Measurements from ENCODE around the gene TXNDC11. TPM values are rescaled to one million over a fixed set of nuclear protein-coding genes. Genes with fewer than 3 reads are reported as not detected.

The TXNDC11 gene
- total and polyA plus RNA-seq, 10 of the 15 experiments (the other 5 are each of a cell fraction or from before 2014, with no cell fraction given) = 1.7 to 86.7 (median 54.4) TPM

DNA sequence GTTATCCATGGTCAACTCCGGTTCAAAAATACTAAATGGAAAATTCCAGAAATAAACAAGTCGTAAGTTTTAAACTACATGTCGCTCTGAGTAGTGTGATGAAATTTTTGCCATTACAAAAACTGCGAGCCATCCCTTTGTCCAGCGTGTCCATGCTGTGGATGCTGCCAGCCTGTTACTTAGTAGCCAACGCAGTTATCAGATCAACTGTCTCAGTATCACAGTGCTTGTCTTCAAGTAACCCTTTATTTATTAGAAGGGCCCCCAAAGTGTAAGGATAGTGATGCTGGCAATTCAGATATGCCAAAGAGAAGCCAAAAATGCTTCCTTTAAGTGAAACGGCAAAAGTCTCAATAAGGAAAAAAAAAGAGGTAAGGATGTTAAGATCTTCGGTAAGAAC, 50.5 kb downstream of the TXNDC11 start:
- Histone ChIP-seq H3K4me2 (ENCODE audit: control insufficient read depth, insufficient read depth) (no peak overlapping the region), H3K9me3 (replicated peaks; ENCODE audit: control insufficient read depth, insufficient read depth, low read length) (no peaks in the 10 kb centered on the region), H3K4me1 (ENCODE audit: control insufficient read depth, insufficient read depth, low read length) (peaks cover 37% of the 10 kb centered on the region), H3K27me3 (replicated peaks in 1 of 2; ENCODE audit: control insufficient read depth in 2 of 2, insufficient read depth in 2 of 2, low read length in 1 of 2) (no peaks in the 10 kb centered on the region), H3K27ac (ENCODE audit: control insufficient read depth, insufficient read depth) (no peak overlapping the region), H2AFZ (ENCODE audit: control insufficient read depth, low read depth, low read length) (no peak overlapping the region), H4K20me1 (ENCODE audit: control insufficient read depth, insufficient read depth) (no peaks in the 10 kb centered on the region), H3K79me2 (ENCODE audit: control insufficient read depth, insufficient read depth, low read length) (peaks cover 17% of the 10 kb centered on the region), H3K4me3 (no peak overlapping the region), H3K36me3 (ENCODE audit: control insufficient read depth in 2 of 2, insufficient read depth in 2 of 2, low read length in 1 of 2) (peaks cover 39 to 51% of the 10 kb centered on the region in 2 experiments), H3K9ac (ENCODE audit: control insufficient read depth, insufficient read depth, low read length) (no peak overlapping the region)
- ChIA-PET SMC1A (ENCODE audit: uncharacterized antibody, unreplicated experiment) (interaction anchor here (1.4 to 4.9 kb wide), 2 partner anchors 15 to 47 kb away, joined by 4 to 46 read pairs; no protein-coding TSS in a partner anchor), POLR2A (interaction anchor here (1.0 to 1.6 kb wide), 3 partner anchors 10 to 220 kb away, joined by 3 to 7 read pairs (median 3); no protein-coding TSS in a partner anchor), RAD21 (ENCODE audit: unreplicated experiment) (no interaction called here), CTCF (interaction anchor here (0.6 to 4.3 kb wide), 2 partner anchors 23 to 26 kb away, joined by 3 to 30 read pairs; no protein-coding TSS in a partner anchor)
- intact Hi-C loops (cut with micrococcal nuclease; ENCODE audit: unreplicated experiment) = no loop called here
- in situ Hi-C loops (cut with MboI) = no loop called here
- no peak for ATAC-seq
- FAIRE-seq = no peak
- no peak for DNase-seq (ENCODE audit: low read depth, low spot score)
- whole genome bisulfite sequencing (ENCODE audit: insufficient coverage, insufficient replicate concordance, low lambda C conversion rate, missing lambda C conversion rate) = 97% methylated on average over 8 of the region's 8 CpGs
- no TSS peak for BruUV-seq (replicated peaks)
- TF ChIP-seq, protein P1, sequence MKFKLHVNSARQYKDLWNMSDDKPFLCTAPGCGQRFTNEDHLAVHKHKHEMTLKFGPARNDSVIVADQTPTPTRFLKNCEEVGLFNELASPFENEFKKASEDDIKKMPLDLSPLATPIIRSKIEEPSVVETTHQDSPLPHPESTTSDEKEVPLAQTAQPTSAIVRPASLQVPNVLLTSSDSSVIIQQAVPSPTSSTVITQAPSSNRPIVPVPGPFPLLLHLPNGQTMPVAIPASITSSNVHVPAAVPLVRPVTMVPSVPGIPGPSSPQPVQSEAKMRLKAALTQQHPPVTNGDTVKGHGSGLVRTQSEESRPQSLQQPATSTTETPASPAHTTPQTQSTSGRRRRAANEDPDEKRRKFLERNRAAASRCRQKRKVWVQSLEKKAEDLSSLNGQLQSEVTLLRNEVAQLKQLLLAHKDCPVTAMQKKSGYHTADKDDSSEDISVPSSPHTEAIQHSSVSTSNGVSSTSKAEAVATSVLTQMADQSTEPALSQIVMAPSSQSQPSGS (IDR thresholded peaks at IDR 0.05; ENCODE audit: low read length) = no peak
- no peak for TF ChIP-seq ZBED1 (IDR thresholded peaks at IDR 0.05; ENCODE audit: borderline replicate concordance)
- no peak for TF ChIP-seq NFYA (IDR thresholded peaks at IDR 0.05; ENCODE audit: borderline replicate concordance, low read depth, low read length)

DNA sequence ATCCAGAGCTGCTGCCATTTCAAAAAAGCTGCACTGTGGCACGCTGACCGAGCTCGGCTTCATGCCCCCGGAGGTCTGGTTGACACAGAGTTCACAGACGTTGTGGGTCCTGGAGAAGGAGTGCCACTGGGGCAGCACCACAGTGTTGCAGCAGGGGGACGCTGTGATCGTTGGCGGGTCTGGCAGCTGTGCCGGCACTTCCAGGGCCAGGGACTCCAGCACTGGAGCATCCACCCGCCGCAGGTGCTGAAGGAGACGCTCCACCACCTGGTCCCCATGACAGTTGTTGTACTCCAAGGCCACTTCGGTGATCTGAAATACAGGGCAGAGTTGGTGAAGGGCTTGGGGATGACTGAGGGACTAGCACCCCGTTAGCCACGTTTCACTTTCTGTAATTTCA, 50.9 kb downstream of the TXNDC11 start:
- CTCF ChIA-PET = interaction anchor here (1.6 to 4.3 kb wide), 2 partner anchors 9 to 23 kb away, joined by 4 to 30 read pairs; no protein-coding TSS in a partner anchor
- peaks cover 17% of the 10 kb centered on the region for H3K79me2 ChIP-seq (ENCODE audit: control insufficient read depth, insufficient read depth, low read length)
- RAD21 ChIA-PET (ENCODE audit: unreplicated experiment) = interaction anchor here (1.6 kb wide), 1 partner anchor 24 kb away, joined by 4 read pairs; no protein-coding TSS in a partner anchor
- no peaks in the 10 kb centered on the region for H4K20me1 ChIP-seq (ENCODE audit: control insufficient read depth, insufficient read depth)
- DNase-seq (ENCODE audit: low read depth, low spot score) = no peak
- ATAC-seq = no peak
- H3K36me3 ChIP-seq (ENCODE audit: control insufficient read depth in 2 of 2, insufficient read depth in 2 of 2, low read length in 1 of 2) = peaks cover 37 to 53% of the 10 kb centered on the region in 2 experiments
- 97% methylated on average over 13 of the region's 15 CpGs for WGBS (ENCODE audit: insufficient coverage, insufficient replicate concordance, low lambda C conversion rate, missing lambda C conversion rate)
- no peaks in the 10 kb centered on the region for H3K9me3 ChIP-seq (replicated peaks; ENCODE audit: control insufficient read depth, insufficient read depth, low read length)
- no peak overlapping the region for H2AFZ ChIP-seq (ENCODE audit: control insufficient read depth, low read depth, low read length)
- H3K27me3 ChIP-seq (replicated peaks in 1 of 2; ENCODE audit: control insufficient read depth in 2 of 2, insufficient read depth in 2 of 2, low read length in 1 of 2) = no peaks in the 10 kb centered on the region
- H3K4me1 ChIP-seq (ENCODE audit: control insufficient read depth, insufficient read depth, low read length) = peaks cover 37% of the 10 kb centered on the region
- intact Hi-C loops (cut with micrococcal nuclease; ENCODE audit: unreplicated experiment) (no loop called here), in situ Hi-C loops (cut with MboI) (no loop called here)
- no TSS peak for BruUV-seq (replicated peaks)
- no peak overlapping the region for H3K4me2 ChIP-seq (ENCODE audit: control insufficient read depth, insufficient read depth)
- no peak for FAIRE-seq
- SMC1A ChIA-PET (ENCODE audit: uncharacterized antibody, unreplicated experiment) = interaction anchor here (1.3 to 4.9 kb wide), 5 partner anchors 9 to 47 kb away, joined by 3 to 46 read pairs (median 4); no protein-coding TSS in a partner anchor
- H3K27ac ChIP-seq (ENCODE audit: control insufficient read depth, insufficient read depth) = no peak overlapping the region
- H3K9ac ChIP-seq (ENCODE audit: control insufficient read depth, insufficient read depth, low read length) = no peak overlapping the region
- H3K4me3 ChIP-seq = no peak overlapping the region
- no peak for TF ChIP-seq ZNF622 (IDR thresholded peaks at IDR 0.05)
- TF ChIP-seq POLR2A (IDR thresholded peaks at IDR 0.05; ENCODE audit: low read depth, low read length) = peak; percentile 61
- no peak for TF ChIP-seq HDGF (IDR thresholded peaks at IDR 0.05)
- TF ChIP-seq IKZF2 (IDR thresholded peaks at IDR 0.05) = no peak
- POLR2A ChIA-PET = interaction anchor here (1.2 to 6.0 kb wide), 5 partner anchors 10 to 221 kb away, joined by 3 to 63 read pairs (median 4); no protein-coding TSS in a partner anchor
